Caco-2 (cell line): Measurements from ENCODE around the gene SPOCK1. TPM values are rescaled to one million over a fixed set of nuclear protein-coding genes. Genes with fewer than 3 reads are reported as not detected.

Source experiments
- BruUV-seq: library from RNA; stranded (reverse); fragments of 400-500 nt; replicated peaks from 2 replicates; lab custom pipeline; 2021; lab: Mats Ljungman, UMichigan
- CTCF ChIA-PET: fragments of 300-600 bp; sonication (Branson Sonifier 250); formaldehyde crosslinking; loops from one replicate; lab custom pipeline; 2022; ENCODE audit warnings: antibody characterized with exemption; lab: Charles Lee
- POLR2A ChIA-PET: fragments of 300-600 bp; sonication (Branson Sonifier 250); formaldehyde crosslinking; loops from one replicate; lab custom pipeline; 2022; ENCODE audit warnings: antibody characterized with exemption; lab: Charles Lee
- DNase-seq, 2 experiments: peaks; one replicate each; pipeline versions ENCODE4 v3.0.0 to v3.0.0-alpha.2; 2020 to 2022
- H3K27me3 ChIP-seq: replicated peaks from 2 replicates; pipeline ENCODE4 v1.6.0; 2011; ENCODE audit warnings: low read length; ENCODE audit not compliant: control insufficient read depth, insufficient read depth
- H3K36me3 ChIP-seq: 2 replicates; pipeline ENCODE4 v1.5.1; 2011; ENCODE audit warnings: low read length; ENCODE audit not compliant: control insufficient read depth, insufficient read depth
- H3K4me1 ChIP-seq: fragments of 250-450 bp; sonication (Bioruptor Pico); 2 replicates; pipeline ENCODE4 v1.5.1; 2020; ENCODE audit warnings: mild to moderate bottlenecking
- H3K4me3 ChIP-seq: 2 replicates; pipeline ENCODE4 v1.5.1; 2011; ENCODE audit warnings: low read depth, mild to moderate bottlenecking, control low read depth, low read length
- H3K9me3 ChIP-seq: fragments of 250-450 bp; sonication (Bioruptor Pico); 2 replicates; pipeline ENCODE4 v1.5.1; 2020; ENCODE audit warnings: mild to moderate bottlenecking, moderate library complexity
- H3K27ac Mint-ChIP-seq: one replicate; pipeline ENCODE4 v1.8.0; 2022; ENCODE audit warnings: mixed read lengths; ENCODE audit not compliant: unreplicated experiment
- H3K27me3 Mint-ChIP-seq: one replicate; pipeline ENCODE4 v1.8.0; 2022; ENCODE audit warnings: mixed read lengths; ENCODE audit not compliant: insufficient read depth, unreplicated experiment
- H3K36me3 Mint-ChIP-seq: one replicate; pipeline ENCODE4 v1.8.0; 2022; ENCODE audit warnings: mild to moderate bottlenecking, mixed read lengths; ENCODE audit not compliant: insufficient read depth, unreplicated experiment
- H3K4me1 Mint-ChIP-seq: one replicate; pipeline ENCODE4 v1.8.0; 2022; ENCODE audit warnings: low read depth, mixed read lengths; ENCODE audit not compliant: unreplicated experiment
- H3K4me3 Mint-ChIP-seq: one replicate; pipeline ENCODE4 v1.8.0; 2022; ENCODE audit warnings: mild to moderate bottlenecking, moderate library complexity, mixed read lengths; ENCODE audit not compliant: unreplicated experiment
- H3K9me3 Mint-ChIP-seq: one replicate; pipeline ENCODE4 v1.8.0; 2022; ENCODE audit warnings: mixed read lengths; ENCODE audit not compliant: unreplicated experiment
- CTCF ChIP-seq, 2 experiments: fragments of 200-600 bp in 1 of 2; IDR thresholded peaks; 1 replicate in 1 of 2; 2 replicates in 1 of 2; pipeline versions ENCODE4 v1.5.1 to v1.8.0; 2011 to 2022; ENCODE audit warnings: antibody characterized with exemption in 1 of 2, control low read depth in 1 of 2, inconsistent platforms in 1 of 2, low read depth in 1 of 2, low read length in 1 of 2, mild to moderate bottlenecking in 1 of 2, moderate library complexity in 1 of 2; ENCODE audit not compliant: insufficient read depth in 1 of 2, severe bottlenecking in 1 of 2, unreplicated experiment in 1 of 2
- intact Hi-C: fragments of 100-400 bp; cut with micrococcal nuclease; formaldehyde crosslinking; loops from one replicate; pipeline ENCODE4 v1.10.0; 2022; ENCODE audit not compliant: unreplicated experiment
- total RNA-seq: library from RNA; stranded (reverse); gene quantifications from 2 replicates; pipeline ENCODE4 v1.2.3, GENCODE V29; 2022

Gene SPOCK1
- total RNA-seq, 1 experiment from 2014 or later = not detected

GRCh38 chr5:137174196-137174595, 324.9 kb downstream of the SPOCK1 start:
- H3K4me1 Mint-ChIP-seq = peaks cover 13% of the 10 kb centered on the region
- H3K27ac Mint-ChIP-seq = no peak overlapping the region
- Histone ChIP-seq H3K27me3 (no peaks in the 10 kb centered on the region), H3K9me3 (no peaks in the 10 kb centered on the region), H3K4me1 (no peaks in the 10 kb centered on the region), H3K36me3 (no peaks in the 10 kb centered on the region), H3K4me3 (no peak overlapping the region)
- no TSS peak for BruUV-seq
- DNase-seq = no peak
- ChIA-PET POLR2A (no interaction called here), CTCF (no interaction called here)
- intact Hi-C loops = no loop called here
- peaks cover 16% of the 10 kb centered on the region for H3K27me3 Mint-ChIP-seq
- no peak overlapping the region for H3K4me3 Mint-ChIP-seq
- no peaks in the 10 kb centered on the region for H3K36me3 Mint-ChIP-seq
- no peaks in the 10 kb centered on the region for H3K9me3 Mint-ChIP-seq
- TF ChIP-seq CTCF (IDR thresholded peaks at IDR 0.05; ENCODE audit: insufficient read depth in 1 of 2, low read depth in 1 of 2, low read length in 1 of 2, severe bottlenecking in 1 of 2, unreplicated experiment in 1 of 2) = no peak

DNA sequence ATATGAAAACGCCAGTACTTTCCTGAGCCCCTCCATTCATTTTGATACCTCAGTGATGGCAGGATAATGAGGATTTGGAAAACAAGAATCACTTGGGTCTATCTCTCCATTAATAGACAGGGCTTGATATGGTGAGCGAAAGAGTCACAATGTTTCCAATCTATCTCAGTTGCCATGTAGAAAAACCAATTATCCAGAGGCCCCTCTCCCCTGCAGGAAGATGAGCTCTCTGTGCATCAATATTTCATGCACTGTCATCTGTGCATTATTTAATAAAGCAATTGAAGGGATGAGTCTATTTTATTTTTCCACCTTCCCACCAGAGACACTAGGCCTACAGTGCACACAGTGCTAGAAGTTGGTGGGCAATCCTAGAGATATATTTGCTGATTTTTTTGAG, 326.9 kb downstream of the SPOCK1 start:
- H3K4me1 Mint-ChIP-seq = peaks cover 10% of the 10 kb centered on the region
- Histone ChIP-seq H3K4me3 (no peak overlapping the region), H3K9me3 (no peaks in the 10 kb centered on the region), H3K4me1 (no peaks in the 10 kb centered on the region), H3K36me3 (no peaks in the 10 kb centered on the region), H3K27me3 (no peaks in the 10 kb centered on the region; the same call in 1 of the 2 replicates)
- intact Hi-C loops = no loop called here
- POLR2A ChIA-PET = no interaction called here
- no TSS peak for BruUV-seq
- H3K4me3 Mint-ChIP-seq = no peak overlapping the region
- no peak overlapping the region for H3K27ac Mint-ChIP-seq
- CTCF ChIA-PET = no interaction called here
- no peak for DNase-seq
- H3K27me3 Mint-ChIP-seq = peaks cover 11% of the 10 kb centered on the region
- no peaks in the 10 kb centered on the region for H3K36me3 Mint-ChIP-seq
- TF ChIP-seq CTCF (IDR thresholded peaks at IDR 0.05; ENCODE audit: insufficient read depth in 1 of 2, low read depth in 1 of 2, low read length in 1 of 2, severe bottlenecking in 1 of 2, unreplicated experiment in 1 of 2) = no peak
- no peaks in the 10 kb centered on the region for H3K9me3 Mint-ChIP-seq

GRCh38 chr5:137167187-137167586, 331.9 kb downstream of the SPOCK1 start:
- H3K9me3 Mint-ChIP-seq = no peaks in the 10 kb centered on the region
- peaks cover 6% of the 10 kb centered on the region for H3K4me1 Mint-ChIP-seq
- Histone ChIP-seq H3K27me3 (no peaks in the 10 kb centered on the region; the same call in 1 of the 2 replicates), H3K9me3 (no peaks in the 10 kb centered on the region), H3K36me3 (no peaks in the 10 kb centered on the region), H3K4me3 (no peak overlapping the region), H3K4me1 (no peaks in the 10 kb centered on the region)
- no peak for DNase-seq
- no TSS peak for BruUV-seq
- H3K4me3 Mint-ChIP-seq = no peak overlapping the region
- POLR2A ChIA-PET = no interaction called here
- H3K27me3 Mint-ChIP-seq = peaks cover 3% of the 10 kb centered on the region
- no peak for TF ChIP-seq CTCF (IDR thresholded peaks at IDR 0.05; ENCODE audit: insufficient read depth in 1 of 2, low read depth in 1 of 2, low read length in 1 of 2, severe bottlenecking in 1 of 2, unreplicated experiment in 1 of 2)
- H3K27ac Mint-ChIP-seq = no peak overlapping the region
- CTCF ChIA-PET = no interaction called here
- intact Hi-C loops = no loop called here
- H3K36me3 Mint-ChIP-seq = no peaks in the 10 kb centered on the region
